Calu3 (cell line): ENCODE data around the gene GINS1. TPM values are rescaled to one million over a fixed set of nuclear protein-coding genes. Genes with fewer than 3 reads are reported as not detected.
"Not testable (repeated sequence)": the region's sequence is repeated elsewhere in the genome, so short reads cannot be mapped to it uniquely, and the experiment has no call there.

ENCODE experiments used
- BruUV-seq: library from RNA; stranded (reverse); fragments of 400-500 nt; replicated peaks from 2 replicates; lab custom pipeline; 2021; lab: Mats Ljungman, UMichigan
- CTCF ChIA-PET: fragments of 300-600 bp; sonication (Branson Sonifier 250); formaldehyde crosslinking; loops from one replicate; lab custom pipeline; 2022; ENCODE audit warnings: antibody characterized with exemption; lab: Charles Lee
- DNase-seq: peaks from one replicate; pipeline ENCODE4 v3.0.0; 2022
- H3K27ac Mint-ChIP-seq: one replicate; pipeline ENCODE4 v1.8.0; 2022; ENCODE audit warnings: mixed read lengths; ENCODE audit not compliant: unreplicated experiment
- H3K27me3 Mint-ChIP-seq: one replicate; pipeline ENCODE4 v1.8.0; 2022; ENCODE audit warnings: mixed read lengths; ENCODE audit not compliant: unreplicated experiment
- H3K36me3 Mint-ChIP-seq: one replicate; pipeline ENCODE4 v1.8.0; 2022; ENCODE audit warnings: mild to moderate bottlenecking, moderate library complexity, mixed read lengths; ENCODE audit not compliant: insufficient read depth, unreplicated experiment
- H3K4me1 Mint-ChIP-seq: one replicate; pipeline ENCODE4 v1.8.0; 2022; ENCODE audit warnings: mild to moderate bottlenecking, low read depth, mixed read lengths; ENCODE audit not compliant: unreplicated experiment
- H3K4me3 Mint-ChIP-seq: one replicate; pipeline ENCODE4 v1.8.0; 2022; ENCODE audit warnings: mild to moderate bottlenecking, low read depth, moderate library complexity, mixed read lengths; ENCODE audit not compliant: unreplicated experiment
- H3K9me3 Mint-ChIP-seq: one replicate; pipeline ENCODE4 v1.8.0; 2022; ENCODE audit warnings: low read depth, mixed read lengths; ENCODE audit not compliant: unreplicated experiment
- intact Hi-C: fragments of 100-400 bp; cut with micrococcal nuclease; formaldehyde crosslinking; loops from one replicate; pipeline ENCODE4 v1.10.0; 2022; ENCODE audit not compliant: unreplicated experiment
- total RNA-seq: library from RNA; stranded (reverse); gene quantifications from 2 replicates; pipeline ENCODE4 v1.2.3, GENCODE V29; 2022
- TF ChIP-seq, protein P1 (sequence below): fragments of 200-600 bp; IDR thresholded peaks from one replicate; pipeline ENCODE4 v1.8.0; 2022; ENCODE audit warnings: antibody characterized with exemption; ENCODE audit not compliant: unreplicated experiment

GINS1 gene
- total RNA-seq, 1 experiment from 2014 or later = 10.3 TPM

DNA sequence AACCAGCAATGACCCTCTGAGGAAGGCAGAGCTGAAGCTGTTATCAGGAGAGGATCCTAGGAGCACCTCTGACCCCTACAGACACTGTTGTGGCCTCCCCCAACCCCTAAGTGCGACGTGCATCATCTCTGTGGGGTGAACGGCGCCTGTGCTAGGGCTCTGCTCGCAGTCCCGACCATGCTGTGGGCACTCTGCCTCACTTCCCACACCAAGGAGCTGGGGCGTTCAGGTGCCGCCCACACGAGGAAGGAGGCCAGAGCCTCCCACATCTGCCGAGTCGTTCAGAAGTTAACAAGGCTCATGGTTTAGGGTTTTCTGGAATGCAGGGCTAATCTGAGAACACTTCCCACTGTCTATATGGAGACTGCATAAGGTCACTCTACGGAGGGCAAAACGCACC lies 62.1 kb downstream of the GINS1 start:
- BruUV-seq = no TSS peak
- Mint-ChIP-seq H3K36me3 (no peaks in the 10 kb centered on the region), H3K4me1 (no peaks in the 10 kb centered on the region), H3K4me3 (no peak overlapping the region), H3K27me3 (no peaks in the 10 kb centered on the region), H3K9me3 (no peaks in the 10 kb centered on the region), H3K27ac (no peak overlapping the region)
- intact Hi-C loops = no loop called here
- CTCF ChIA-PET = no interaction called here
- TF ChIP-seq, protein P1, sequence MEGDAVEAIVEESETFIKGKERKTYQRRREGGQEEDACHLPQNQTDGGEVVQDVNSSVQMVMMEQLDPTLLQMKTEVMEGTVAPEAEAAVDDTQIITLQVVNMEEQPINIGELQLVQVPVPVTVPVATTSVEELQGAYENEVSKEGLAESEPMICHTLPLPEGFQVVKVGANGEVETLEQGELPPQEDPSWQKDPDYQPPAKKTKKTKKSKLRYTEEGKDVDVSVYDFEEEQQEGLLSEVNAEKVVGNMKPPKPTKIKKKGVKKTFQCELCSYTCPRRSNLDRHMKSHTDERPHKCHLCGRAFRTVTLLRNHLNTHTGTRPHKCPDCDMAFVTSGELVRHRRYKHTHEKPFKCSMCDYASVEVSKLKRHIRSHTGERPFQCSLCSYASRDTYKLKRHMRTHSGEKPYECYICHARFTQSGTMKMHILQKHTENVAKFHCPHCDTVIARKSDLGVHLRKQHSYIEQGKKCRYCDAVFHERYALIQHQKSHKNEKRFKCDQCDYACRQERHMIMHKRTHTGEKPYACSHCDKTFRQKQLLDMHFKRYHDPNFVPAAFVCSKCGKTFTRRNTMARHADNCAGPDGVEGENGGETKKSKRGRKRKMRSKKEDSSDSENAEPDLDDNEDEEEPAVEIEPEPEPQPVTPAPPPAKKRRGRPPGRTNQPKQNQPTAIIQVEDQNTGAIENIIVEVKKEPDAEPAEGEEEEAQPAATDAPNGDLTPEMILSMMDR = no peak
- no peak for DNase-seq

DNA sequence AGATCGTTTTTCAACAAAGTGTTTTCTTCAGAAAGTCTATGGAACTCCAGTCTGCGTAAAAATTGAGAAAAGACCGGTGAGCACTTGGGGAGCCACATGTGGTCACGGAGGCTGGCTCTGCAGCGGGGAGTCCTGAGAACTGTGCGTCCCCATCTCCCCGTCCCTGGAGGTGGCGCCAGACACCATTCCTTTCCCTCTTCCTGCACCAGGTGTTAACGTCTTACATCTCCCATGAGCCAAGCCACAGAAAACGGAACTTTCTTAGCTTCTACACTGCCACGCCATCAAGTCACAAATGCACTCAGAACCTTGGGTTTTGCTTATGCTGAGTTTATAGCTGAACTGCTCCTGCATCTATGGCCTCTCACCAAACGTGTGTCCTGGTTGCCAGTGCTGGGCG lies 62.6 kb downstream of the GINS1 start:
- Mint-ChIP-seq H3K4me1 (no peaks in the 10 kb centered on the region), H3K9me3 (no peaks in the 10 kb centered on the region), H3K36me3 (no peaks in the 10 kb centered on the region), H3K27ac (no peak overlapping the region), H3K4me3 (no peak overlapping the region), H3K27me3 (no peaks in the 10 kb centered on the region)
- intact Hi-C loops = no loop called here
- DNase-seq = no peak
- CTCF ChIA-PET = no interaction called here
- TF ChIP-seq, protein P1 = no peak
- BruUV-seq = no TSS peak

DNA sequence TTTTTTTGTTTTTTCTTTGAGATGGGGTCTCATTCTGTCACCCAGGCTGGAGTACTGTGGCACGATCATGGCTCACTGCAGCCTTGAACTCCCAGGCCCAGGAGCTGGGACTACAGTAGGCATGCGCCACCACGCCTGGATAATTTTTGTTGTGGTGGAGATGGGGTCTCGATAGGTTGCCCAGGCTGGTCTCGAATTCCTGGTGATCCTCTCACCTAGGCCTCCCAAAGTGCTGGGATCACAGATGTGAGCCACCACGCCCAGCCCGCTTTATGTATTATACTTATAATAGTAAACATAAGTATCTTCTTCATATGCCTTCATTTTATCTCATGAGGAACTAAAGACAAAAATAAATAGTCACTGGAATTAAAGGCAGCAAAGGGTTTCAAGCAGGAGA lies 63.5 kb downstream of the GINS1 start:
- Mint-ChIP-seq H3K27ac (no peak overlapping the region), H3K4me1 (no peaks in the 10 kb centered on the region), H3K27me3 (no peaks in the 10 kb centered on the region), H3K9me3 (no peaks in the 10 kb centered on the region), H3K4me3 (no peak overlapping the region), H3K36me3 (no peaks in the 10 kb centered on the region)
- intact Hi-C loops = no loop called here
- no TSS peak for BruUV-seq
- DNase-seq = no peak
- TF ChIP-seq, protein P1 = no peak
- CTCF ChIA-PET = no interaction called here

DNA sequence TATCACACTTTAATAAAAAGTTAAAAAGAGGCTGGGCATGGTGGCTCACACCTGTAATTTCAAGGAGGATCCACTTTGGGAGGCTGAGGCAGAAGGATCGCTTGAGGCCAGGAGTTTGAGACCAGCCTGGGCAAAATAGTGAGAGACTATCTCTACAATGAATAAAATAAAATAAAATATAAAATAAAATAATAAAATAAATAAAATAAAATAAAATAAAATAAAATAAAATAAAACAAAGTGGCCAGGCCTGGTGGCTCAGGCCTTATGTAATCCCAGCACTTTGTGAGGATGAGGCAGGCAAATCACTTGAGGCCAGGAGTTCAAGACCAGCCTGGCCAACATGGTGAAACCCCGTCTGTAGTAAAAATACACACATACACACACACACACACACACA lies 65.8 kb downstream of the GINS1 start:
- BruUV-seq, intact Hi-C loops, H3K36me3 Mint-ChIP-seq, H3K4me1 Mint-ChIP-seq, DNase-seq, H3K4me3 Mint-ChIP-seq, H3K27me3 Mint-ChIP-seq, H3K9me3 Mint-ChIP-seq, H3K27ac Mint-ChIP-seq, CTCF ChIA-PET: not testable (repeated sequence)

DNA sequence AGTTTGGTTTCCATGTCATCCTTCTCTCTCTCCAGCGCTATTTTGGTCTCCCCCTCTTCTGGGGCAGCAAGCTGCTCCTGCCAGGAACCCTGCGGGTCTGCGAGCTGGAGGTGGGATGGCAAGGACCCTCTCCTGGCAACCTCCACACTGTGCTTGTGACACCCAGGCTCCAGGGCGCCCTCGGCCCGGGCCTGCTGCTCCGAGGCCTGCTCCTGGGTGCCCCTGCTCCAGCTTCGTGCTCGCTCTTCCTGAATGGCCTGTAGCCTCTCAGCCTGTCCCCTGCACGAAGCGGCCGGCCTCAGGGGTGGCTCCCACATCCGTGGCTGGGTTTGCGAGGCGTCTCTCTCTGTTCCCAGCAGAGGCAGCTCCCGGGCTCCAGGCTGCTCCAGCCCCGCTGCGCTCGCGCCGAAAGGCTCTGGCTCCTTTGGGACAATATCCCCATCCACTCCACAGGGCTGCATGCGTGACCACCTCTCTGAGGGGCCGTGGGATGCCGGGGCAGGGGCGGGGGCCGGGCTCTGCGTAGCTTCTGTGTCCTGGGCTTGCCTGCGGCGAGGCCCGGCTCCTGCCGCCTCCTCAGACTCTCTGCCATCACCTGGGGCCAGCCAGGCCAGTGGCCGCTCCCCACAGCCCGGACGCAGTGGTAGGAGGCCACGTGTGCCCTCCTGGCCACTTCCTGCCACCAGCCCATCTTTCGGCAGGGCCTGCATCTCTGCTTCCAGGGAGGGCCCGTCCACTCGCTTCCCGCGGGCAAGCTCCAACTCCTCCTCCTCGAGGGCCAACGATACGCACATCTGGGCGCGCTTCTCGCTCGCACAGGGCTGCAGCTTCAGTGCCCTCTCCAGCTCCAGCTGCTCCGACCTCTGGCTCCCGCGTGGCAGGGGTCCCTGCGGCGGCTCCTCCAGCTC lies 68.9 kb downstream of the GINS1 start:
- intact Hi-C loops = no loop called here
- Mint-ChIP-seq H3K4me3 (no peak overlapping the region), H3K27ac (no peak overlapping the region), H3K4me1 (no peaks in the 10 kb centered on the region), H3K36me3 (peaks cover 5% of the 10 kb centered on the region), H3K9me3 (no peaks in the 10 kb centered on the region), H3K27me3 (no peaks in the 10 kb centered on the region)
- TF ChIP-seq, protein P1 = no peak
- DNase-seq = no peak
- no TSS peak for BruUV-seq
- CTCF ChIA-PET = no interaction called here
